Measurements from ENCODE around the gene GLYR1.

The GLYR1 gene

GRCh38 chr16:4882633-4883285, 35.7 kb upstream of the GLYR1 start:
- DNase-seq = peak; percentile 93
- in situ Hi-C loops (cut with HindIII; ENCODE audit: low pct_ligation_motif_present, low pct_unique_long_range_greater_than_20kb, low sequenced_read_pairs) = no loop called here

- in situ Hi-C loops (cut with HindIII; ENCODE audit: low pct_ligation_motif_present, low pct_unique_long_range_greater_than_20kb, low sequenced_read_pairs) = no loop called here
- peak; percentile 61 for DNase-seq
Observed at GRCh38 chr16:4882000-4882632, 35.0 kb upstream of the GLYR1 start.

DNA sequence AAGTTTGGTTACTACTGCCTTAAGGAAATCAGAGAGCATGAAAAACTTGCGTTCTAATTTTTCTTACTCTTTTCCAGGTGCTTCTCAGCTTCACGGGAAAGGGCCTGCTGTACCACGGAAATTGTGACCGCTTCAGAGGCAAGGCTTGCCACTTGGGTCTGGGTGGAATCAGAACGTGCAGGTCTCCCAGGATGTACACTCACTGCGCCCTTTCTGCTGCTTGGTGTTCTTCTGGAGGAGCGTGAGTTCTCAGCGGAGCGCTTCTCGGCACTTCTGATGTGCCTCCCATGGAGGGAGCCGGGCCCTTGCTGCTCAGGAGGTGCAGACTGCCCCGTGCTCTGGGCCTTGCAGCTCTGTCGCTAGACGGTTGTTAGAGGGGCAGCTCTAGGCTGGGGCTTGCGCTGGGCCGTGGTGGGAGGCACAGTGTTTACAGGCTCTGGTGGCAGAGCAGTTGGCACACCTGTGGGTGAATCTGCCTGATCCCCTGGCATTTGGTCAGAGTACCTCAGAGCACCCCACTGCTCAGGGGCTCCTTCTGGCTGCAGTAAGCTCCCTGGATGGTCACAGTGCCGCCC, 33.0 kb upstream of the GLYR1 start:
- in situ Hi-C loops (cut with HindIII; ENCODE audit: low pct_ligation_motif_present, low pct_unique_long_range_greater_than_20kb, low sequenced_read_pairs) = no loop called here
- DNase-seq = no peak

DNA sequence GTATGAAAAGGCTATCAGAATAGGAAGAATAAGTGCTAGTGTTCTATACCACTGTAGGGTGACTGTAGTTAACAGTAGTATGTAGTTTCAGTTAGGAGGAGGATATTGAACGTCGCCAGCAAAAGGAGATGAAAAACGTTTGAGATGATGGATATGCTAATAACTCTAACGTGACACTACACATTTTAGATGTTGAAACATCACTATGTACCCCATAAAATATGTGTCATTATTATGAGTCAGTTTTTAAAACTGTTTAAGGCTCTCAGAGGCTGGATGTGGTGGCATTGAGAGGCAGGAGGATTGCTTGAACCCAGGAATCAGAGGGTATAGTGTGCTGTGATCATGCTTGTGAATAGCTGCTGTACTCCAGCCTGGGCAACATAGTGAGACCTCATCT, 32.0 kb upstream of the GLYR1 start:
- in situ Hi-C loops (cut with HindIII; ENCODE audit: low pct_ligation_motif_present, low pct_unique_long_range_greater_than_20kb, low sequenced_read_pairs) = no loop called here
- DNase-seq = no peak

- in situ Hi-C loops (cut with HindIII; ENCODE audit: low pct_ligation_motif_present, low pct_unique_long_range_greater_than_20kb, low sequenced_read_pairs) = no loop called here
- DNase-seq = no peak
Observed at GRCh38 chr16:4877380-4877685, 30.2 kb upstream of the GLYR1 start.

GRCh38 chr16:4876646-4877379, 29.7 kb upstream of the GLYR1 start:
- in situ Hi-C loops (cut with HindIII; ENCODE audit: low pct_ligation_motif_present, low pct_unique_long_range_greater_than_20kb, low sequenced_read_pairs) = no loop called here
- no peak for DNase-seq

DNA sequence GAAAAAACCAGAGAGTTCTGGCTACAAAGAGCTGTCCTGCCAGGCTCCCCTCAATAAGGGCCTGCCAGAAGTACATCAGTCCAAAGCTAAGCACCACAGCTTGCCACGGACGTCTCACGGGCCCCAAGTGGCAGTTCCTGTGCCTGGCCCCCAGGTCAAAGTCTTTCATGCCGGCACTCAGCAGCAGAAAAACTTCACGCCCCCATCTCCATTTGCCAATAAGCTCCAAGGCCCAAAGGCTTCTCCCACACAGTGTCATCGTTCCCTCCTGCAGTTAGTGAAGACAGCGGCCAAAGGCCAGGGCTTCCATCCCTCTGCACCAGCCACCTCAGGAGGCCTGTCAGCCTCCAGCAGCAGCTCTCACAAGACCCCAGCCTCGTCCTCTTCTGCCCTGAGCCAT, 27.6 kb upstream of the GLYR1 start:
- in situ Hi-C loops (cut with HindIII; ENCODE audit: low pct_ligation_motif_present, low pct_unique_long_range_greater_than_20kb, low sequenced_read_pairs) = no loop called here

DNA sequence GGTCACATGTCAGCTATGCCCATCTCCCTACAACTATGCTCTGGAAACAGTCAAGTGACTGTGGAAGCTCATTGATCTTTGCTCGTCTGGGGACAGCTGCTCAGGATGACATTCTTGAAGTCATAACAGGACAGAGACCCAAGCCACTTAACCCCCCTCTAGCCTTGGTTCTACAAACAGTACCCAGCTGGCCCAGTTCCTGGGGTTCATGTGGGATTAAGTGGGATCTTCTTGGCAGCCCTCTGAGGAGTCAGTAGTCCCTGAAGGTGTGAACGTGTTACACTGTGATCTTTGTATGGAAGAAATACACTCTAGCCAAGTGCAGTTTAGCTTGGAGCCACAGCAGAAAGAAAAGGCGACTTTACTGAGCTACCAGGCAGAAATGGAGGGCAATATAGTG, 26.0 kb upstream of the GLYR1 start:
- in situ Hi-C loops (cut with HindIII; ENCODE audit: low pct_ligation_motif_present, low pct_unique_long_range_greater_than_20kb, low sequenced_read_pairs) = no loop called here
- DNase-seq = no peak

More for the DNA sequence above, 27.6 kb upstream of the GLYR1 start:
- DNase-seq = no peak

- no peak for DNase-seq
- in situ Hi-C loops (cut with HindIII; ENCODE audit: low pct_ligation_motif_present, low pct_unique_long_range_greater_than_20kb, low sequenced_read_pairs) = no loop called here
Observed at GRCh38 chr16:4871071-4871470, 24.0 kb upstream of the GLYR1 start.

- in situ Hi-C loops (cut with HindIII; ENCODE audit: low pct_ligation_motif_present, low pct_unique_long_range_greater_than_20kb, low sequenced_read_pairs) = no loop called here
- DNase-seq = no peak
Observed at GRCh38 chr16:4870138-4870671, 23.1 kb upstream of the GLYR1 start.

- in situ Hi-C loops (cut with HindIII; ENCODE audit: low pct_ligation_motif_present, low pct_unique_long_range_greater_than_20kb, low sequenced_read_pairs) = no loop called here
Observed at GRCh38 chr16:4869147-4869805, 22.2 kb upstream of the GLYR1 start.

DNA sequence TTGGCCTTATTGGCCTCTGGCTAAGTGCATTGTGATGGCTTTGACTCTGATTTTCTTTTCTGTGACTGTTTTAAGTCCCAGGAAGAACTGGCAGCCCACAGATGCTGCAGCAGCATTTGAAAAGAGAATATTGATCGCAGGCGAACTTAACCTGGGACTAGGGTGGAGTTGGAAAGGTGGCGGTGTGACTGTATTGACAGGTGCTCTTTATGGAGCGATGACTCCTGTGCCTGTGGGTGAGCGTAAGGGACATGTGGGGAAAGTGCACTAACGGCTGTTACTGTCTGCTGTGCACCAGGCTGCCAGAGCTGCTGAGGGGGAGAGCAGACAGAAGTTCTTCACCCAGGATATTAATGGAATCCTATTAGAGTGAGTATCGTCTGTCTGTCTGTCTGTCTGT, 21.4 kb upstream of the GLYR1 start:
- DNase-seq = no peak
- in situ Hi-C loops (cut with HindIII; ENCODE audit: low pct_ligation_motif_present, low pct_unique_long_range_greater_than_20kb, low sequenced_read_pairs) = no loop called here

More at GRCh38 chr16:4869147-4869805, 22.2 kb upstream of the GLYR1 start:
- DNase-seq = no peak

GRCh38 chr16:4868026-4868425, 20.9 kb upstream of the GLYR1 start:
- in situ Hi-C loops (cut with HindIII; ENCODE audit: low pct_ligation_motif_present, low pct_unique_long_range_greater_than_20kb, low sequenced_read_pairs) = no loop called here
- DNase-seq = peak; percentile 75

- in situ Hi-C loops (cut with HindIII; ENCODE audit: low pct_ligation_motif_present, low pct_unique_long_range_greater_than_20kb, low sequenced_read_pairs) = no loop called here
- no peak for DNase-seq
Observed at GRCh38 chr16:4866586-4866985, 19.5 kb upstream of the GLYR1 start.

- DNase-seq = no peak
- in situ Hi-C loops (cut with HindIII; ENCODE audit: low pct_ligation_motif_present, low pct_unique_long_range_greater_than_20kb, low sequenced_read_pairs) = no loop called here
Observed at GRCh38 chr16:4865231-4865860, 18.3 kb upstream of the GLYR1 start.

- in situ Hi-C loops (cut with HindIII; ENCODE audit: low pct_ligation_motif_present, low pct_unique_long_range_greater_than_20kb, low sequenced_read_pairs) = no loop called here
Observed at GRCh38 chr16:4864728-4865127, 17.6 kb upstream of the GLYR1 start.

DNA sequence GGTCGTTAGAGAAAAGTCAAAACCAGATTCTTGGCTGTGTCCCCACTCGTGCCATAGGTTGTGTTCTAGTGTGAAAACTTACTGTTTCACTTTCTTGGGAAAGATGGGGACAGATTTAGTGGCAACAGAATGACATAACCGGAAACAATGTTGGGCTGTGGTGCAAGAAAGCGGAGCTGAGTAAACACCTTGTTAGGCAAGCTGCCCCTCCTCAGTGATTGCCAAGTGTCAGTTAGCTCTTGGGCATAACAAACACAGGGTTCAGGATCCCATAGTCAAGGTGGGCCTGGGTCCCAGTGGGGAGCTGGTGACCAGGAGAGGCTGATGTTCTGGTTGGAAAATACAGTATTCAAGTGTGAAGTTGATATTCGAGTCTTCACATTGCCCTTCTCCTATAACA, 15.6 kb upstream of the GLYR1 start:
- in situ Hi-C loops (cut with HindIII; ENCODE audit: low pct_ligation_motif_present, low pct_unique_long_range_greater_than_20kb, low sequenced_read_pairs) = no loop called here
- DNase-seq = no peak

More at GRCh38 chr16:4864728-4865127, 17.6 kb upstream of the GLYR1 start:
- DNase-seq = no peak

GRCh38 chr16:4860727-4861342, 13.7 kb upstream of the GLYR1 start:
- no peak for DNase-seq
- in situ Hi-C loops (cut with HindIII; ENCODE audit: low pct_ligation_motif_present, low pct_unique_long_range_greater_than_20kb, low sequenced_read_pairs) = no loop called here
